Suprapubic skin (tissue), 4 donors: ENCODE data around the gene NFIA.

Experiments
- CTCF ChIP-seq, 2 donors: fragments of 200-600 bp in 1 of 2; fragments of 450-650 bp in 1 of 2; sonication (generic) in 1 of 2; IDR thresholded peaks; one replicate each; pipeline ENCODE4 v1.5.1; 2016 to 2019; ENCODE audit warnings: antibody characterized with exemption in 2 of 2, mild to moderate bottlenecking in 1 of 2, moderate library complexity in 1 of 2
- EP300 ChIP-seq: sonication (generic); formaldehyde crosslinking; IDR thresholded peaks from one replicate; pipeline ENCODE4 v1.6.1; 2017; ENCODE audit warnings: antibody characterized with exemption
- POLR2A ChIP-seq, 2 donors: fragments of 450-650 bp; IDR thresholded peaks; one replicate each; pipeline ENCODE4 v1.6.1; 2017; ENCODE audit warnings: antibody characterized with exemption in 2 of 2, mild to moderate bottlenecking in 2 of 2, moderate library complexity in 2 of 2
- POLR2AphosphoS5 ChIP-seq, 3 donors: sonication (generic); formaldehyde crosslinking; IDR thresholded peaks; one replicate each; pipeline ENCODE4 v1.6.1; 2017; ENCODE audit warnings: antibody characterized with exemption in 3 of 3

DNA sequence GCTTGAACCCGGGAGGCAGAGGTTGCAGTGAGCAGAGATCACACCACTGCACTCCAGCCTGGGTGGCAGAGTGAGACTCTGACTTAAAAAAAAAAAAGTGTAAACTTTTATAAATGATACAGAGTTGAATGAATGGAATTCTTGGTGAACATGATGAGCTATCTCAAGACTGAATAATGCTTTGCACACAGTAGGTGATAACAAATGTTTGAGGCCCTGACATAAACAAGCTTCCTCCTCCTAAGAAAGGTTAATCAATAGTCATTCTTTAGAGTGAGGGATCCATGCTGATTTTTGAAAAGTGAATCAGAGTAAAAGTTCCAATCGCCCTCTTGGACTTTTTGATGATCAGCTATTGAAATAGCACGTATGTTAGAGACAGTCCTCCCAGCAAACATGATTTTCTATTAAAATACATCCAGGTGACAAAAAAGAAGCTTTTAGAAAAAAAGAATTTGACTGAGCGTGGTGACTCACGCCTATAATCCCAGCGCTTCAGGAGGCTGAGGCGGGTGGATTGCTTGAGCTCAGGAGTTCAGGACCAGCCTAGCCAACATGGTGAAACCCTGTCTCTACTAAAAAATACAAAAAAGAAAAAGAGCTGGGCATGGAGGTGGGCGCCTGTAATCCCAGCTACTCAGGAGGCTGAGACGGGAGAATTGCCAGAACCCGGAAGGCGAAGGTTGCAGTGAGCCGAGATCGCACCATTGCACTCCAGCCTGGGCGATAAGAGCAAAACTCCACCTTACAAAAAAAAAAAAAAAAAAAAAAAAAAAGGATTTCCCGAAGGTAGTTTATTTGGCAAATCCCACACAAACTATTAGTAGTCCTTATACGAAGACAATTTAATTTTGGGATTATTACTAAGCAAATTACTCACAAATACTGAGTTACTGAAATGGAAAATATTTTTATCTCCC lies 181.8 kb downstream of the NFIA start:
- TF ChIP-seq CTCF (IDR thresholded peaks at IDR 0.05) (no peak), EP300 (no peak), POLR2AphosphoS5 (IDR thresholded peaks at IDR 0.05) (no peak), POLR2A (IDR thresholded peaks at IDR 0.05) (no peak)
